A549 treated with RU486 at 1 μM for 4 hours (cell line): ENCODE results near the gene GGT7. TPM values are rescaled to one million over a fixed set of nuclear protein-coding genes. Genes with fewer than 3 reads are reported as not detected.

Experiments
- total RNA-seq: library from RNA; stranded (reverse); fragments of 200-300 nt; extraction: Qiagen RNA extraction; gene quantifications from 5 replicates; pipeline ENCODE4 v1.2.3, GENCODE V29; 2022; ENCODE audit warnings: low read depth

Gene GGT7, protein sequence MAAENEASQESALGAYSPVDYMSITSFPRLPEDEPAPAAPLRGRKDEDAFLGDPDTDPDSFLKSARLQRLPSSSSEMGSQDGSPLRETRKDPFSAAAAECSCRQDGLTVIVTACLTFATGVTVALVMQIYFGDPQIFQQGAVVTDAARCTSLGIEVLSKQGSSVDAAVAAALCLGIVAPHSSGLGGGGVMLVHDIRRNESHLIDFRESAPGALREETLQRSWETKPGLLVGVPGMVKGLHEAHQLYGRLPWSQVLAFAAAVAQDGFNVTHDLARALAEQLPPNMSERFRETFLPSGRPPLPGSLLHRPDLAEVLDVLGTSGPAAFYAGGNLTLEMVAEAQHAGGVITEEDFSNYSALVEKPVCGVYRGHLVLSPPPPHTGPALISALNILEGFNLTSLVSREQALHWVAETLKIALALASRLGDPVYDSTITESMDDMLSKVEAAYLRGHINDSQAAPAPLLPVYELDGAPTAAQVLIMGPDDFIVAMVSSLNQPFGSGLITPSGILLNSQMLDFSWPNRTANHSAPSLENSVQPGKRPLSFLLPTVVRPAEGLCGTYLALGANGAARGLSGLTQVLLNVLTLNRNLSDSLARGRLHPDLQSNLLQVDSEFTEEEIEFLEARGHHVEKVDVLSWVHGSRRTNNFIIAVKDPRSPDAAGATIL
- total RNA-seq = 5.4 to 7.7 TPM (median 6.9 TPM) in 5 replicates

DNA sequence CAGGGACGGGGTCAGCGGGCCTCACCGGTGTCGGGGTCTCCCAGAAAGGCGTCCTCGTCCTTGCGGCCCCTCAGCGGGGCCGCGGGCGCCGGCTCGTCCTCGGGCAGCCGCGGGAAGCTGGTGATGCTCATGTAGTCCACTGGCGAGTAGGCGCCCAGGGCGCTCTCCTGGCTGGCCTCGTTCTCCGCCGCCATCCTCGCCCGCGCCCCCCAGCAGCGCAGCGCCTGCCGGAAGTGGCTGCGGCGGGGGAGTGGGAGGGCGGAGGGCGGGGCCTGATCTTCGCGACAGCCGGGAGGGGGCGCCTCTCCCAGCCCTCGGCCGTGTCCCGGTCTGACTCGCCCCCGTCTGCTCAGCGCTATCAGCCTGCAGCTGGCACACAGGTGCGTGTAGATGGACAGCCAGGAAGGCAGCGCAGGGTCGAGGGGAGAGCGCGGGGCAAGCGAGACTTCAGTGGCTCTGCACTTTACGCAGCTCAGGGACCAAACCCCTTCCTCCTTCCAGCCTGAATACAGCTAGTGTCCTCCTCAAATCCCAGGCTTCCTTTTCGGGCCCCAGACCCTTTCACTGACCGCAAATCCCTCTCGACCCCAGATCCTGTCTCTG, at the start of gene GGT7:
Gene GGT7 (minus strand): TSS at position 235 of the 603 bp plus-strand sequence. CDS start 41 bp downstream, at position 194.

DNA sequence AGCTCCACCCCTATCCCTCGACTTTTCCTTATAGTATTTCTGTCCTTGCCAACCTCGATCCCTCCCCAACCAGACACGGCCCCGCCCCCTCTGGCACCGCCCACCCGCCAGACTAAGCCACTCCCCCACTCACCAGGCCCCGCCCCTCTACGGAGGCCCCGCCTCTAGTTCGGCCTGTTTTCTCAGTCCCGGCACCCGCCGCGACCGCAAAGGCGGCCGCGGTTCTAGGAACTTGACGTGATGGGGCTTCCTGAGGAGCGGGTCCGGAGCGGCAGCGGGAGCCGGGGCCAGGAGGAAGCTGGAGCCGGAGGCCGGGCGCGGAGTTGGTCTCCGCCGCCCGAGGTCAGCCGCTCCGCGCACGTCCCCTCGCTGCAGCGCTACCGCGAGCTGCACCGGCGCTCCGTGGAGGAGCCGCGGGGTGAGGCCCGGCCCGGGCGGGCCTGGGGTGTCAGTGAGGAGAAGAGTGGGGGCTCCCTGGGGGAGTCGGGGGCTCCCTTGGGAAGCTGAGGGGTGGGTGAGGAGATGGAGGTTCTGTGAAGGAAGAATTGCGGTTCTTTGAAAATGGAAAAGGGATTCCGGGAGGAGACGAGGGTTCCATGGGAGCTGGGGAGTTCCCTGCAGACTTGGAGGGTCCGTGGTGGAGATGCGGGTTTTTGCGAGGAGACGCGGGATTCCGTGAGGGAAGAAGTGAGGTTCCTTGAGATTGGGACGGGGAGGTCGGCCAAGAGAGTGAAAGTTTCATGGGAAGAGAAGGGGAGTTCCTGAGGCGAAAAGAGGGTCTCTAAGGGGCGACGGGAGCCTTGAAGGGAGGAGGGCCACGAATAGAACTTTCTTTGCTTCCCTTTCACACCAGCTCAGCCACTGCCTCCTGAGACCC, 4.0 kb upstream of the GGT7 start, which contains the start of gene ACSS2:
Gene ACSS2 (plus strand): TSS at position 207 of the 877 bp plus-strand sequence. CDS start 34 bp downstream, at position 241.

DNA sequence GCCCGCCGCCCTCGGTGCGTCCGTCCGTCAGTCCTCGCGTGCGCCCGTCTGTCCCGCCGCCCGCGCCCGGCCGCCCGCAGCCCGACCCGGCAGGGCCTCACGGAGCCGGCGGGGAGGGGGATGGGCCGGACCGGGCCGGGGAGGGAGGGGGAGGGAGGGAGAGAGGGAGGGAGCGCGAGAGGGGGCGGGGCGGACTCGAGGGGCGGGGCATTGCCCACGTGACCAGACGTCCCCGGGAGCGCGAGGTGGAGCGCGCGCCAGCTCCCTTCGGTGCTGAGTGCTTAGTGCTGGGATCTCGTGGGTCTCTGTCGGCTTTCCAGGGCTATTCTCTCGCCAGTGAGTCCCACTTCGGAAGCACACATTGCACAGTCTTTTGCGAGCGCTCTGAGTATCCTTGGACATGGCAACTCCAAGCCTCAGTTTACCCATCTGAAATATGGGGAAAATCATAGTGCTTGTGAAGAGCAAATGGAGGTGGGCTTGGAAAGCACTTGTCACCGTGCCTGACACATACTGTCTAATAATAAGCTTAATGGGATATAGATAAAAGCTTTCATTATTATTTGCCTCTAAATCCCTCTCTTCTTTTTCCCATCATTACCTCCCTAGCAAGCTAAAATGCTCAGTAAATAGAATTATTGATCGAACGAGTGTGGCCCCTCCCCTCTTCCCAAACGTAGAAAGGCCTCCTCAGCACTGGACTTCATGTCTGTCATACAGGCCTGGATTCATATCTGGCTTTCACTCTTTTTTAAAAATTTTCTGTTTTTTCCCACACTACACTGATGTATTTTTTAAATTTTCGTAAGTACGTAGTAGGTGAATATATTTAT, 46.9 kb downstream of the GGT7 start, which contains the start of gene NCOA6:
Gene NCOA6 (minus strand): TSS at position 122 of the 833 bp plus-strand sequence. CDS start 43,296 bp downstream, outside the sequence.

Other genes with a start within 250 kb of the GGT7 start
- gene PIGU, start 195.8 kb downstream of the GGT7 start, total RNA-seq = 22.5 to 31.4 TPM (median 27.6 TPM) in 5 replicates
- 6.5 to 8.7 TPM (median 8.1 TPM) in 5 replicates for gene TP53INP2, start 168.5 kb downstream of the GGT7 start, total RNA-seq
- 17.5 to 20.1 TPM (median 19.8 TPM) in 5 replicates for gene NCOA6, start 47.2 kb downstream of the GGT7 start, total RNA-seq
- 7.9 to 11.0 TPM (median 8.9 TPM) in 5 replicates for gene ACSS2, start 3.8 kb upstream of the GGT7 start, total RNA-seq
- 51.3 to 63.7 TPM (median 56.5 TPM) in 5 replicates for gene GSS, start 83.0 kb upstream of the GGT7 start, total RNA-seq
- gene MYH7B, start 83.0 kb upstream of the GGT7 start, total RNA-seq = 0.03 to 0.04 TPM in 2 of 5 replicates, not detected in the others
- gene TRPC4AP, start 220.0 kb upstream of the GGT7 start, total RNA-seq = 48.3 to 58.1 TPM (median 54.8 TPM) in 5 replicates